GM18867 (cell line): Measurements from ENCODE around the gene POFUT2.

Experiments used
- ATAC-seq: cut with Tn5 transposase; IDR thresholded peaks from one replicate; pipeline ENCODE4 v1.9.1; 2021; ENCODE audit warnings: mild to moderate bottlenecking, moderate library complexity; ENCODE audit not compliant: unreplicated experiment

The POFUT2 gene

GRCh38 chr21:45251635-45252447 lies 35.9 kb downstream of the POFUT2 start:
- no peak for ATAC-seq

GRCh38 chr21:45250914-45251634 lies 36.6 kb downstream of the POFUT2 start:
- no peak for ATAC-seq

GRCh38 chr21:45250272-45250671 lies 37.4 kb downstream of the POFUT2 start:
- no peak for ATAC-seq

- ATAC-seq, result no peak
These were observed 38.1 kb downstream of the POFUT2 start for GRCh38 chr21:45249626-45250025.

GRCh38 chr21:45248893-45249381 lies 38.8 kb downstream of the POFUT2 start:
- ATAC-seq, result no peak

GRCh38 chr21:45248301-45248892 lies 39.3 kb downstream of the POFUT2 start:
- no peak for ATAC-seq

- ATAC-seq, result no peak
These were observed 41.0 kb downstream of the POFUT2 start for GRCh38 chr21:45246386-45247320.

- no peak for ATAC-seq
These were observed 42.8 kb downstream of the POFUT2 start for GRCh38 chr21:45244799-45245340.

GRCh38 chr21:45243603-45244002 lies 44.1 kb downstream of the POFUT2 start:
- no peak for ATAC-seq

- no peak for ATAC-seq
These were observed 46.3 kb downstream of the POFUT2 start for GRCh38 chr21:45241357-45241756.

- ATAC-seq, result no peak
These were observed 50.3 kb downstream of the POFUT2 start for GRCh38 chr21:45237401-45237800.

- ATAC-seq, result no peak
These were observed 51.2 kb downstream of the POFUT2 start for GRCh38 chr21:45236481-45236880.

GRCh38 chr21:45235488-45235887 lies 52.2 kb downstream of the POFUT2 start:
- ATAC-seq, result no peak

- no peak for ATAC-seq
These were observed 52.7 kb downstream of the POFUT2 start for GRCh38 chr21:45234965-45235364.

- no peak for ATAC-seq
These were observed 53.6 kb downstream of the POFUT2 start for GRCh38 chr21:45234127-45234526.

- ATAC-seq, result no peak
These were observed 56.0 kb downstream of the POFUT2 start for GRCh38 chr21:45231705-45232104.

- ATAC-seq, result no peak
These were observed 58.9 kb downstream of the POFUT2 start for GRCh38 chr21:45228656-45229240.

- no peak for ATAC-seq
These were observed 59.5 kb downstream of the POFUT2 start for GRCh38 chr21:45228171-45228641.

- no peak for ATAC-seq
These were observed 60.0 kb downstream of the POFUT2 start for GRCh38 chr21:45227735-45228134.
